Panc1 (cell line): ENCODE measurements around the gene LMO4. TPM values are rescaled to one million over a fixed set of nuclear protein-coding genes. Genes with fewer than 3 reads are reported as not detected.

Source experiments
- ATAC-seq: fragments of 200-7000 bp; cut with Tn5 transposase; 2 replicates; pipeline ENCODE4 v1.9.1; 2020; ENCODE audit warnings: mild to moderate bottlenecking, moderate library complexity
- BruUV-seq: library from RNA; stranded (reverse); fragments of 400-500 nt; replicated peaks from 2 replicates; lab custom pipeline; 2021; lab: Mats Ljungman, UMichigan
- CTCF ChIA-PET: fragments of 300-600 bp; sonication (Branson Sonifier 250); formaldehyde crosslinking; loops from one replicate; lab custom pipeline; 2022; ENCODE audit warnings: antibody characterized with exemption; lab: Charles Lee
- POLR2A ChIA-PET: fragments of 300-600 bp; sonication (Branson Sonifier 250); formaldehyde crosslinking; loops from one replicate; lab custom pipeline; 2022; ENCODE audit warnings: antibody characterized with exemption; lab: Charles Lee
- DNase-seq: peaks from one replicate; pipeline ENCODE4 v3.0.0-alpha.2; 2010; ENCODE audit warnings: low read depth, low spot score
- H3K27ac ChIP-seq: 2 replicates; pipeline ENCODE4 v1.5.1; 2011; ENCODE audit warnings: mild to moderate bottlenecking, low read length, inconsistent platforms
- H3K27me3 ChIP-seq: fragments of 200-500 bp; sonication (Bioruptor generic); 2 replicates; pipeline ENCODE4 v1.6.0; 2014; ENCODE audit warnings: low read length, inconsistent platforms; ENCODE audit not compliant: control insufficient read depth, insufficient read depth
- H3K36me3 ChIP-seq: fragments of 200-500 bp; sonication (Bioruptor generic); 2 replicates; pipeline ENCODE4 v1.5.1; 2014; ENCODE audit warnings: inconsistent platforms, mild to moderate bottlenecking, low read length, moderate library complexity; ENCODE audit not compliant: control insufficient read depth, insufficient read depth
- H3K4me1 ChIP-seq: 2 replicates; pipeline ENCODE4 v1.5.1; 2011; ENCODE audit warnings: inconsistent platforms, mild to moderate bottlenecking, low read length, moderate library complexity; ENCODE audit not compliant: control insufficient read depth, insufficient read depth
- H3K4me3 ChIP-seq, 2 experiments: 2 replicates each; pipeline ENCODE4 v1.5.1; 2011 to 2012; ENCODE audit warnings: low read depth in 2 of 2, low read length in 2 of 2, mild to moderate bottlenecking in 2 of 2, inconsistent platforms in 1 of 2, moderate library complexity in 1 of 2
- H3K9me3 ChIP-seq: fragments of 200-500 bp; sonication (Bioruptor generic); 2 replicates; pipeline ENCODE4 v1.5.1; 2014; ENCODE audit warnings: low read depth, mild to moderate bottlenecking, inconsistent platforms, low read length, moderate library complexity; ENCODE audit not compliant: control insufficient read depth, insufficient read depth
- CTCF ChIP-seq: fragments of 450-650 bp; IDR thresholded peaks from 2 replicates; pipeline ENCODE4 v1.5.1; 2017; ENCODE audit warnings: mild to moderate bottlenecking
- POLR2AphosphoS5 ChIP-seq: IDR thresholded peaks from 2 replicates; pipeline ENCODE4 v1.6.1; 2012; ENCODE audit warnings: mild to moderate bottlenecking, low read depth, low read length, moderate library complexity
- REST ChIP-seq, 2 experiments: IDR thresholded peaks; 2 replicates each; pipeline ENCODE4 v1.6.1; 2011 to 2012; ENCODE audit warnings: low read depth in 2 of 2, control low read depth in 1 of 2, low read length in 1 of 2, mild to moderate bottlenecking in 1 of 2, moderate library complexity in 1 of 2; ENCODE audit not compliant: insufficient read depth in 1 of 2
- SIN3A ChIP-seq: IDR thresholded peaks from 2 replicates; pipeline ENCODE4 v1.6.1; 2012; ENCODE audit warnings: low read depth, mild to moderate bottlenecking, low read length, moderate library complexity, borderline replicate concordance; ENCODE audit not compliant: insufficient read depth
- TCF7L2 ChIP-seq: IDR thresholded peaks from 2 replicates; pipeline ENCODE4 v1.6.1; 2011; ENCODE audit warnings: mild to moderate bottlenecking, low read depth, low read length, inconsistent platforms
- in situ Hi-C: cut with HindIII; loops from 2 replicates; pipeline ENCODE4 v1.10.0; 2016; ENCODE audit warnings: low sequenced_read_pairs, low pct_unique_long_range_greater_than_20kb
- intact Hi-C: fragments of 100-400 bp; cut with micrococcal nuclease; formaldehyde crosslinking; loops from one replicate; pipeline ENCODE4 v1.10.0; 2022; ENCODE audit not compliant: unreplicated experiment
- total RNA-seq: library from RNA; stranded (reverse); gene quantifications from one replicate; pipeline ENCODE4 v1.2.1, GENCODE V29; 2021; ENCODE audit not compliant: unreplicated experiment

The LMO4 gene
- total RNA-seq, 1 experiment from 2014 or later, result 38.3 TPM

- no TSS peak for BruUV-seq
- ChIA-PET POLR2A (no interaction called here), CTCF (interaction anchor here (0.8 kb wide), 1 partner anchor 62 kb away, joined by 3 read pairs; no protein-coding TSS in a partner anchor)
- Histone ChIP-seq H3K4me3 (no peak overlapping the region), H3K27ac (no peak overlapping the region), H3K36me3 (no peaks in the 10 kb centered on the region), H3K27me3 (peaks cover 15% of the 10 kb centered on the region), H3K9me3 (no peaks in the 10 kb centered on the region), H3K4me1 (no peaks in the 10 kb centered on the region)
- intact Hi-C loops (no loop called here), in situ Hi-C loops (no loop called here)
- no peak for ATAC-seq
- no peak for DNase-seq
- TF ChIP-seq TCF7L2 (no peak), SIN3A (no peak), CTCF (no peak), REST (IDR thresholded peaks at IDR 0.05; ENCODE audit: insufficient read depth in 1 of 2, low read depth in 2 of 2, low read length in 1 of 2) (no peak), POLR2AphosphoS5 (no peak)
These were observed 10.5 kb upstream of the LMO4 start for GRCh38 chr1:87318056-87318650.

- Histone ChIP-seq H3K4me3 (no peak overlapping the region), H3K27ac (no peak overlapping the region), H3K9me3 (no peaks in the 10 kb centered on the region), H3K27me3 (peaks cover 15% of the 10 kb centered on the region), H3K4me1 (no peaks in the 10 kb centered on the region), H3K36me3 (no peaks in the 10 kb centered on the region)
- intact Hi-C loops (no loop called here), in situ Hi-C loops (no loop called here)
- TF ChIP-seq TCF7L2 (no peak), SIN3A (no peak), REST (IDR thresholded peaks at IDR 0.05; ENCODE audit: insufficient read depth in 1 of 2, low read depth in 2 of 2, low read length in 1 of 2) (no peak), POLR2AphosphoS5 (no peak), CTCF (no peak)
- no TSS peak for BruUV-seq
- ATAC-seq, result no peak
- DNase-seq, result no peak
- ChIA-PET CTCF (no interaction called here), POLR2A (no interaction called here)
These were observed 9.9 kb upstream of the LMO4 start for GRCh38 chr1:87318806-87319205.
